Activated T-cell treated with anti-CD3 and anti-CD28 coated beads, Interleukin-2, amount 50 U/mL, for 72 hours (primary cell): Measurements from ENCODE around the gene NPIPB12. TPM values are rescaled to one million over a fixed set of nuclear protein-coding genes. Genes with fewer than 3 reads are reported as not detected.
"Not testable (repeated sequence)": the region's sequence is repeated elsewhere in the genome, so short reads cannot be mapped to it uniquely, and the experiment has no call there.

Experiments used
- ATAC-seq, 2 donors: fragments of 150-1000 bp; cut with Tn5 transposase; replicated peaks in 1 of 2; 2 replicates each; pipeline ENCODE4 v1.10.0; 2021; ENCODE audit warnings: moderate library complexity in 2 of 2, mild to moderate bottlenecking in 1 of 2
- DNase-seq, 2 donors: peaks; one replicate each; pipeline ENCODE4 v3.0.0; 2021 to 2022; ENCODE audit warnings: mixed read lengths in 1 of 2
- H3K27ac Mint-ChIP-seq: one replicate; pipeline ENCODE4 v1.8.0; 2022; ENCODE audit warnings: mild to moderate bottlenecking, moderate library complexity, mixed read lengths
- H3K27me3 Mint-ChIP-seq: one replicate; pipeline ENCODE4 v1.8.0; 2022; ENCODE audit warnings: low read depth, mixed read lengths
- H3K36me3 Mint-ChIP-seq, 2 donors: one replicate each; pipeline ENCODE4 v1.8.0; 2022; ENCODE audit warnings: mixed read lengths in 2 of 2, mild to moderate bottlenecking in 1 of 2; ENCODE audit not compliant: insufficient read depth in 2 of 2
- H3K4me1 Mint-ChIP-seq: one replicate; pipeline ENCODE4 v1.8.0; 2022; ENCODE audit warnings: low read depth, mixed read lengths
- H3K4me3 Mint-ChIP-seq, 2 donors: one replicate each; pipeline ENCODE4 v1.8.0; 2022; ENCODE audit warnings: mild to moderate bottlenecking in 2 of 2, mixed read lengths in 2 of 2, moderate library complexity in 2 of 2
- H3K9me3 Mint-ChIP-seq, 2 donors: one replicate each; pipeline ENCODE4 v1.8.0; 2022; ENCODE audit warnings: mixed read lengths in 2 of 2
- total RNA-seq, 2 donors: library from RNA; stranded (reverse); gene quantifications; one replicate each; pipeline ENCODE4 v1.2.3, GENCODE V29; 2022

The NPIPB12 gene
- total RNA-seq, 2 donors from 2014 or later: 81.5 to 90.4 TPM

GRCh38 chr16:29453754-29454153 is 52.5 kb downstream of the NPIPB12 start:
- not testable (repeated sequence) for DNase-seq, H3K36me3 Mint-ChIP-seq, H3K27ac Mint-ChIP-seq, H3K9me3 Mint-ChIP-seq, H3K4me1 Mint-ChIP-seq, H3K27me3 Mint-ChIP-seq, H3K4me3 Mint-ChIP-seq
- ATAC-seq: peak; percentile 12 to 17

Other genes with a start within 250 kb of the NPIPB12 start
- 1 to 10 TPM in 1 of 2 donors, under 1 TPM in 1; 0.97 to 1.7 TPM for gene NPIPB11, start 99.7 kb downstream of the NPIPB12 start, total RNA-seq
- gene BOLA2, start 52.1 kb downstream of the NPIPB12 start, total RNA-seq: 10 to 100 TPM; 12.0 to 14.6 TPM
- 10 to 100 TPM; 44.6 to 78.6 TPM for gene SLX1B, start 51.9 kb downstream of the NPIPB12 start, total RNA-seq
- gene SULT1A4, start 46.5 kb downstream of the NPIPB12 start, total RNA-seq: 1 to 10 TPM; 1.4 to 2.0 TPM
- gene SPN, start 156.8 kb upstream of the NPIPB12 start, total RNA-seq: 10 to 100 TPM; 77.4 to 84.4 TPM
- gene QPRT, start 172.8 kb upstream of the NPIPB12 start, total RNA-seq: 1 to 10 TPM; 4.5 to 5.6 TPM
- gene C16orf54, start 239.6 kb upstream of the NPIPB12 start, total RNA-seq: 10 to 100 TPM; 23.7 to 25.9 TPM